Hepatocyte (in vitro differentiated cells): ENCODE measurements around the gene FSIP1.

ENCODE experiments used
- CTCF ChIP-seq: fragments of 200-600 bp; sonication (generic); IDR thresholded peaks from 2 replicates; pipeline ENCODE4 v1.5.1; 2016; ENCODE audit warnings: antibody characterized with exemption, mild to moderate bottlenecking; ENCODE audit not compliant: poor library complexity
- EZH2 ChIP-seq: fragments of 200-600 bp; sonication (generic); IDR thresholded peaks from 2 replicates; pipeline ENCODE4 v1.6.1; 2016; ENCODE audit warnings: antibody characterized with exemption, mild to moderate bottlenecking, borderline replicate concordance
- EZH2phosphoT487 ChIP-seq: fragments of 200-600 bp; sonication (generic); IDR thresholded peaks from one replicate; pipeline ENCODE4 v1.6.1; 2018; ENCODE audit warnings: antibody characterized with exemption, mild to moderate bottlenecking, low read depth, moderate library complexity; ENCODE audit not compliant: unreplicated experiment, severe bottlenecking

GRCh38 chr15:39710681-39711080, 72.0 kb downstream of the FSIP1 start:
- no peak for TF ChIP-seq CTCF
- no peak for TF ChIP-seq EZH2
- TF ChIP-seq EZH2phosphoT487: no peak
